CD4-positive, alpha-beta T cell (primary cell): Measurements from ENCODE around the gene UCK1. TPM values are rescaled to one million over a fixed set of nuclear protein-coding genes. Genes with fewer than 3 reads are reported as not detected.

Experiments
- ATAC-seq: fragments of 200-7000 bp; cut with Tn5 transposase; one replicate; pipeline ENCODE4 v1.10.0; 2022; ENCODE audit warnings: mild to moderate bottlenecking; ENCODE audit not compliant: poor library complexity
- CTCF ChIA-PET: fragments of 350-600 bp; sonication (Branson Sonifier 250); formaldehyde crosslinking; loops from one replicate; lab custom pipeline; 2021; ENCODE audit warnings: antibody characterized with exemption, inconsistent platforms; lab: Charles Lee
- POLR2A ChIA-PET: fragments of 350-600 bp; sonication (Branson Sonifier 250); formaldehyde crosslinking; loops from one replicate; lab custom pipeline; 2021; ENCODE audit warnings: antibody characterized with exemption, inconsistent platforms; lab: Charles Lee
- DNase-seq, 14 experiments: peaks; one replicate each; pipeline ENCODE4 v3.0.0-alpha.2; 2013 to 2020; ENCODE audit warnings: mixed read lengths in 2 of 14
- H3K27ac ChIP-seq, 2 donors: one replicate each; pipeline versions ENCODE4 v1.5.1 to v1.7.0; 2013; ENCODE audit warnings: low read length in 2 of 2, low read depth in 1 of 2, mild to moderate bottlenecking in 1 of 2
- H3K27me3 ChIP-seq, 2 experiments: 1 replicate in 1 of 2; 2 replicates in 1 of 2; pipeline versions ENCODE4 v1.6.1 to v1.7.0; 2013; ENCODE audit warnings: low read length in 2 of 2, control low read depth in 1 of 2, mild to moderate bottlenecking in 1 of 2, moderate library complexity in 1 of 2; ENCODE audit not compliant: insufficient read depth in 2 of 2, control insufficient read depth in 1 of 2
- H3K36me3 ChIP-seq: one replicate; pipeline ENCODE4 v1.6.1; 2013; ENCODE audit warnings: low read length, control low read depth; ENCODE audit not compliant: insufficient read depth
- H3K4me1 ChIP-seq: one replicate; pipeline ENCODE4 v1.6.1; 2013; ENCODE audit warnings: low read length, control low read depth; ENCODE audit not compliant: insufficient read depth
- H3K4me3 ChIP-seq: one replicate; pipeline ENCODE4 v1.5.1; 2013; ENCODE audit warnings: mild to moderate bottlenecking, low read length, moderate library complexity
- H3K9me3 ChIP-seq, 2 experiments: 1 replicate in 1 of 2; 2 replicates in 1 of 2; pipeline versions ENCODE4 v1.6.1 to v1.7.0; 2013; ENCODE audit warnings: low read length in 2 of 2, mild to moderate bottlenecking in 2 of 2, control low read depth in 1 of 2, moderate library complexity in 1 of 2; ENCODE audit not compliant: control insufficient read depth in 1 of 2, insufficient read depth in 1 of 2
- H3K27ac Mint-ChIP-seq: one replicate; pipeline ENCODE4 v1.8.0; 2020; ENCODE audit warnings: mixed read lengths
- H3K27me3 Mint-ChIP-seq: one replicate; pipeline ENCODE4 v1.8.0; 2021; ENCODE audit warnings: mixed read lengths
- H3K36me3 Mint-ChIP-seq: one replicate; pipeline ENCODE4 v1.8.0; 2021; ENCODE audit warnings: low read depth, mixed read lengths
- H3K4me1 Mint-ChIP-seq: one replicate; pipeline ENCODE4 v1.8.0; 2021; ENCODE audit warnings: low read depth, mixed read lengths
- H3K4me3 Mint-ChIP-seq: one replicate; pipeline ENCODE4 v1.8.0; 2020; ENCODE audit warnings: mild to moderate bottlenecking, mixed read lengths
- H3K9me3 Mint-ChIP-seq: one replicate; pipeline ENCODE4 v1.8.0; 2020; ENCODE audit warnings: mixed read lengths
- CTCF ChIP-seq: fragments of 200-600 bp; IDR thresholded peaks from one replicate; pipeline ENCODE4 v1.8.0; 2022; ENCODE audit warnings: antibody characterized with exemption, mild to moderate bottlenecking
- intact Hi-C, 2 experiments: fragments of 100-400 bp; cut with DNase I in 1 of 2; cut with micrococcal nuclease in 1 of 2; formaldehyde crosslinking; loops; one replicate each; pipeline versions ENCODE4 v1.15.1 to v1.9.0; 2023 to 2025; cut with DNase I, micrococcal nuclease
- total RNA-seq, 174 experiments: library from RNA in 2 of 174; stranded (reverse) in 2 of 174; gene quantifications; one replicate each; pipeline ENCODE4 v1.2.3 and lab custom pipeline; 2021 to 2026

The UCK1 gene
- total RNA-seq, 2 experiments from 2014 or later: 22.1 to 22.5 TPM

GRCh38 chr9:131543141-131543540 is 12.1 kb upstream of the UCK1 start:
- peaks cover 35% of the 10 kb centered on the region for H3K4me1 Mint-ChIP-seq
- ChIA-PET POLR2A (no interaction called here), CTCF (no interaction called here)
- peaks cover 25 to 46% of the 10 kb centered on the region in 2 experiments for H3K9me3 ChIP-seq
- TF ChIP-seq CTCF: no peak
- no peak for DNase-seq
- peaks cover 7% of the 10 kb centered on the region for H3K9me3 Mint-ChIP-seq
- H3K36me3 Mint-ChIP-seq: peaks cover 18% of the 10 kb centered on the region
- H3K27ac ChIP-seq: no peak overlapping the region
- H3K27me3 Mint-ChIP-seq: peaks cover 23% of the 10 kb centered on the region
- H3K4me3 ChIP-seq: no peak overlapping the region
- ATAC-seq: no peak
- intact Hi-C loops: no loop called here
- H3K36me3 ChIP-seq: no peaks in the 10 kb centered on the region
- peak overlapping the region; percentile 54 for H3K4me3 Mint-ChIP-seq
- peaks cover 41% of the 10 kb centered on the region for H3K4me1 ChIP-seq
- peaks cover 24 to 25% of the 10 kb centered on the region in 2 experiments for H3K27me3 ChIP-seq
- no peak overlapping the region for H3K27ac Mint-ChIP-seq

GRCh38 chr9:131539223-131539923 is 8.3 kb upstream of the UCK1 start:
- peaks cover 11% of the 10 kb centered on the region for H3K36me3 Mint-ChIP-seq
- peak in 8 of 14 experiments; percentile 14 to 77 (median 38) for DNase-seq
- peaks cover 58% of the 10 kb centered on the region for H3K4me1 ChIP-seq
- ChIA-PET POLR2A (interaction anchor here (0.6 to 1.6 kb wide), 6 partner anchors 8 to 193 kb away, joined by 3 to 6 read pairs (median 3); no protein-coding TSS in a partner anchor), CTCF (interaction anchor here (1.2 kb wide), 1 partner anchor 720 kb away, joined by 3 read pairs; no protein-coding TSS in a partner anchor)
- H3K4me3 Mint-ChIP-seq: peak overlapping the region; percentile 53
- H3K27ac Mint-ChIP-seq: peak overlapping the region; percentile 12
- peak; percentile 66 for ATAC-seq
- H3K9me3 Mint-ChIP-seq: peaks cover 7% of the 10 kb centered on the region
- no peaks in the 10 kb centered on the region for H3K36me3 ChIP-seq
- no peaks in the 10 kb centered on the region for H3K27me3 Mint-ChIP-seq
- intact Hi-C loops: loop anchor here (5.0 to 10.0 kb wide), 2 partner anchors 37 to 545 kb away; partner anchors contain the start of gene POMT1 (in 1 of the 2)
- H3K27me3 ChIP-seq: no peaks in the 10 kb centered on the region
- H3K9me3 ChIP-seq: peaks cover 24 to 29% of the 10 kb centered on the region in 2 experiments
- no peak overlapping the region for H3K4me3 ChIP-seq
- no peak for TF ChIP-seq CTCF
- peak overlapping the region in 1 of 2 donors; percentile 10 for H3K27ac ChIP-seq
- H3K4me1 Mint-ChIP-seq: peaks cover 47% of the 10 kb centered on the region

GRCh38 chr9:131537946-131538345 is 6.9 kb upstream of the UCK1 start:
- H3K27ac Mint-ChIP-seq: no peak overlapping the region
- TF ChIP-seq CTCF: no peak
- no peaks in the 10 kb centered on the region for H3K27me3 ChIP-seq
- no peak overlapping the region for H3K27ac ChIP-seq
- intact Hi-C loops: loop anchor here (5.0 to 10.0 kb wide), 2 partner anchors 36 to 547 kb away; partner anchors contain the start of gene POMT1 (in 1 of the 2)
- H3K4me3 Mint-ChIP-seq: no peak overlapping the region
- CTCF ChIA-PET: no interaction called here
- ATAC-seq (no peak), DNase-seq (no peak)
- POLR2A ChIA-PET: no interaction called here
- H3K27me3 Mint-ChIP-seq: no peaks in the 10 kb centered on the region
- peaks cover 1% of the 10 kb centered on the region for H3K36me3 Mint-ChIP-seq
- H3K4me1 ChIP-seq: peaks cover 64% of the 10 kb centered on the region
- no peaks in the 10 kb centered on the region for H3K36me3 ChIP-seq
- peaks cover 47% of the 10 kb centered on the region for H3K4me1 Mint-ChIP-seq
- no peak overlapping the region for H3K4me3 ChIP-seq
- peaks cover 4% of the 10 kb centered on the region for H3K9me3 Mint-ChIP-seq
- peaks cover 9 to 15% of the 10 kb centered on the region in 2 experiments for H3K9me3 ChIP-seq
